COLO829 (cell line): ENCODE measurements around the gene EHBP1L1.

Experiments
- DNase-seq: peaks from one replicate; pipeline ENCODE4 v3.0.0; 2012; ENCODE audit warnings: low spot score

Gene EHBP1L1

GRCh38 chr11:65546217-65546958 lies 29.5 kb upstream of the EHBP1L1 start:
- DNase-seq, result peak; percentile 78

GRCh38 chr11:65547446-65548125 lies 28.3 kb upstream of the EHBP1L1 start:
- DNase-seq, result no peak

GRCh38 chr11:65548395-65548794 lies 27.5 kb upstream of the EHBP1L1 start:
- DNase-seq, result no peak

GRCh38 chr11:65549096-65549495 lies 26.8 kb upstream of the EHBP1L1 start:
- DNase-seq, result no peak

- no peak for DNase-seq
These were observed 24.1 kb upstream of the EHBP1L1 start for GRCh38 chr11:65551572-65552387.

- no peak for DNase-seq
These were observed 23.4 kb upstream of the EHBP1L1 start for GRCh38 chr11:65552388-65552951.

- no peak for DNase-seq
These were observed 22.4 kb upstream of the EHBP1L1 start for GRCh38 chr11:65553301-65554001.

- no peak for DNase-seq
These were observed 21.6 kb upstream of the EHBP1L1 start for GRCh38 chr11:65554057-65554818.

GRCh38 chr11:65554842-65555430 lies 20.9 kb upstream of the EHBP1L1 start:
- DNase-seq, result no peak

GRCh38 chr11:65555693-65556231 lies 20.1 kb upstream of the EHBP1L1 start:
- peak; percentile 77 for DNase-seq

- DNase-seq, result no peak
These were observed 19.2 kb upstream of the EHBP1L1 start for GRCh38 chr11:65556470-65557279.

GRCh38 chr11:65557280-65558001 lies 18.4 kb upstream of the EHBP1L1 start:
- DNase-seq, result no peak

- DNase-seq, result no peak
These were observed 17.6 kb upstream of the EHBP1L1 start, which contains the start of gene LTBP3 for GRCh38 chr11:65558002-65558929. LTBP3 (minus strand) TSS chr11:65558359; CDS start chr11:65557959, 400 bp downstream.

GRCh38 chr11:65558930-65559509 lies 16.8 kb upstream of the EHBP1L1 start:
- no peak for DNase-seq

GRCh38 chr11:65559535-65559934 lies 16.3 kb upstream of the EHBP1L1 start:
- no peak for DNase-seq

GRCh38 chr11:65559951-65560537 lies 15.8 kb upstream of the EHBP1L1 start:
- no peak for DNase-seq
